K562 (cell line): ENCODE measurements around the gene NAT9. TPM values are rescaled to one million over a fixed set of nuclear protein-coding genes. Genes with fewer than 3 reads are reported as not detected.

ENCODE experiments used
- ATAC-seq: fragments of 200-7000 bp; cut with Tn5 transposase; 3 replicates; pipeline ENCODE4 v1.9.1; 2020; ENCODE audit warnings: moderate library complexity
- BruUV-seq: library from RNA; stranded (reverse); fragments of 400-500 nt; replicated peaks from 2 replicates; lab custom pipeline; 2021; lab: Mats Ljungman, UMichigan
- CTCF ChIA-PET: fragments of 300-600 bp; formaldehyde crosslinking; extraction: SDS; loops from one replicate; lab custom pipeline; 2021; ENCODE audit warnings: low intra/inter-chr PET ratio; lab: Yijun Ruan, JAX
- POLR2A ChIA-PET: fragments of 300-600, 350-650 bp; sonication (Branson Sonifier 250); formaldehyde crosslinking; extraction: SDS; loops from one replicate; lab custom pipeline; 2021; ENCODE audit warnings: antibody characterized with exemption, inconsistent platforms; lab: Yijun Ruan, JAX
- DNase-seq, 4 experiments: peaks; one replicate each; pipeline versions ENCODE4 v3.0.0 to v3.0.0-alpha.2; 2011 to 2018; ENCODE audit warnings: low spot score in 3 of 4, mixed read lengths in 3 of 4; ENCODE audit errors: extremely low read depth in 1 of 4
- FAIRE-seq: peaks from 2 replicates; lab custom pipeline; 2011; peaks lifted over from hg19 to GRCh38; lab: Jason Lieb, UNC
- H2AFZ ChIP-seq: 2 replicates; pipeline ENCODE4 v1.6.0; 2011; ENCODE audit warnings: low read depth, low read length, control low read depth, inconsistent platforms
- H3K27ac ChIP-seq: fragments of 200-600 bp; 3 replicates; pipeline ENCODE4 v1.8.0; 2011; ENCODE audit warnings: low read depth, mild to moderate bottlenecking, control low read depth, inconsistent platforms, low read length, moderate library complexity, mixed read lengths; ENCODE audit errors: extremely low read depth
- H3K27me3 ChIP-seq, 2 experiments: fragments of 300-600 bp in 1 of 2; 2 replicates in 1 of 2; 3 replicates in 1 of 2; pipeline versions ENCODE4 v1.6.0 to v1.8.0; 2011; ENCODE audit warnings: inconsistent platforms in 2 of 2, low read length in 2 of 2, mild to moderate bottlenecking in 1 of 2, mixed read lengths in 1 of 2, moderate library complexity in 1 of 2; ENCODE audit not compliant: control insufficient read depth in 2 of 2, insufficient read depth in 2 of 2
- H3K36me3 ChIP-seq: fragments of 300-600 bp; 3 replicates; pipeline ENCODE4 v1.8.0; 2011; ENCODE audit warnings: mild to moderate bottlenecking, low read length, inconsistent platforms; ENCODE audit not compliant: control insufficient read depth, insufficient read depth
- H3K4me1 ChIP-seq, 2 experiments: fragments of 200-600 bp in 1 of 2; replicated peaks in 1 of 2; 2 replicates in 1 of 2; 3 replicates in 1 of 2; pipeline versions ENCODE4 v1.5.1 to v1.8.0; 2011; ENCODE audit warnings: inconsistent platforms in 2 of 2, low read length in 2 of 2, mild to moderate bottlenecking in 1 of 2, mixed read lengths in 1 of 2, moderate library complexity in 1 of 2; ENCODE audit not compliant: control insufficient read depth in 2 of 2, insufficient read depth in 2 of 2
- H3K4me2 ChIP-seq: 2 replicates; pipeline ENCODE4 v1.6.1; 2011; ENCODE audit warnings: low read length, control low read depth, inconsistent platforms, mixed read lengths; ENCODE audit not compliant: insufficient read depth
- H3K4me3 ChIP-seq: fragments of 200-600 bp; sonication (generic), shearing (Covaris generic); 2 replicates; pipeline ENCODE4 v1.5.1; 2016; ENCODE audit warnings: control low read depth, inconsistent platforms
- H3K79me2 ChIP-seq: fragments of 200-600 bp; 3 replicates; pipeline ENCODE4 v1.8.0; 2011; ENCODE audit warnings: low read length, inconsistent platforms; ENCODE audit not compliant: control insufficient read depth, insufficient read depth
- H3K9ac ChIP-seq, 2 experiments: 2 replicates each; pipeline versions ENCODE4 v1.6.0 to v1.6.1; 2011; ENCODE audit warnings: low read depth in 2 of 2, low read length in 2 of 2, control low read depth in 1 of 2, inconsistent platforms in 1 of 2, mild to moderate bottlenecking in 1 of 2, mixed read lengths in 1 of 2; ENCODE audit not compliant: insufficient read depth in 1 of 2
- H3K9me1 ChIP-seq: one replicate; pipeline ENCODE4 v1.6.0; 2011; ENCODE audit warnings: inconsistent platforms, mild to moderate bottlenecking, low read length, moderate library complexity; ENCODE audit not compliant: control insufficient read depth, insufficient read depth
- H3K9me3 ChIP-seq: replicated peaks from 2 replicates; pipeline ENCODE4 v1.5.1; 2011; ENCODE audit warnings: low read depth, low read length, inconsistent platforms; ENCODE audit not compliant: control insufficient read depth, insufficient read depth
- H4K20me1 ChIP-seq: replicated peaks from 2 replicates; pipeline ENCODE4 v1.6.1; 2011; ENCODE audit warnings: low read length, inconsistent platforms, mixed read lengths; ENCODE audit not compliant: control insufficient read depth, insufficient read depth
- CXXC5 ChIP-seq: fragments of 250-450 bp; sonication (Bioruptor Pico); IDR thresholded peaks from 2 replicates; pipeline ENCODE4 v1.8.0; 2022; ENCODE audit warnings: inconsistent platforms, mild to moderate bottlenecking, moderate library complexity
- RAD21 ChIP-seq, 2 experiments: fragments of 250-450 bp in 1 of 2; fragments of 450-650 bp in 1 of 2; sonication (Bioruptor Pico) in 1 of 2; formaldehyde crosslinking in 1 of 2; IDR thresholded peaks in 1 of 2; conservative IDR thresholded peaks in 1 of 2; 2 replicates each; pipeline versions ENCODE4 v1.4.0 to v1.8.0; 2020 to 2022; ENCODE audit warnings: mild to moderate bottlenecking in 2 of 2, moderate library complexity in 1 of 2
- WGBS: fragments of 100-300 bp; shearing (Covaris generic); methylation state at CpG from one replicate; pipeline ENCODE4 v1.1.6; 2016; ENCODE audit warnings: low coverage, mixed read lengths; ENCODE audit not compliant: insufficient coverage; ENCODE audit errors: missing lambda C conversion rate; 5-methylcytosine and 5-hydroxymethylcytosine counted together
- in situ Hi-C: fragments of 300-500 bp; cut with MboI; formaldehyde crosslinking; loops from 4 replicates; pipeline ENCODE4 v1.15.0; 2018; ENCODE audit warnings: inconsistent platforms, mixed read lengths
- intact Hi-C: fragments of 100-400 bp; cut with micrococcal nuclease; formaldehyde crosslinking; loops from 2 replicates; pipeline ENCODE4 v1.14.2; 2022
- polyA plus RNA-seq, 8 experiments: library from polyadenylated mRNA; depleted of rRNA in 4 of 8; stranded (reverse) in 5 of 8; unstranded in 3 of 8; fragments of >200 nt; fragmentation: Nextera tagmentation in 2 of 8; fragmentation: Illumina TruSeq in 1 of 8; extraction: Ambion mirVana in 2 of 8; extraction: Trizol in 1 of 8; gene quantifications; 2 replicates each; pipeline versions ENCODE4 v1.2.1 to v1.2.3, GENCODE V29; 2011 to 2014; ENCODE audit warnings: inconsistent platforms in 1 of 8, missing spikeins in 1 of 8
- total RNA-seq, 7 experiments: library from RNA; depleted of rRNA in 6 of 7; stranded (reverse); fragments of >200 nt in 6 of 7; fragmentation: Illumina TruSeq in 2 of 7; extraction: Trizol in 2 of 7; gene quantifications; 2 replicates each; pipeline versions ENCODE4 v1.2.1 to v1.2.3, GENCODE V29; 2011 to 2021; ENCODE audit warnings: low replicate concordance in 1 of 7
- TF ChIP-seq, protein P1 (sequence below), 3 experiments: IDR thresholded peaks in 2 of 3; conservative IDR thresholded peaks in 1 of 3; 2 replicates each; pipeline ENCODE4 v1.5.1; 2011 to 2012; ENCODE audit warnings: low read length in 3 of 3, mild to moderate bottlenecking in 3 of 3, control low read depth in 2 of 3, improper control_type of control experiment in 1 of 3, inconsistent platforms in 1 of 3, low read depth in 1 of 3, mixed read lengths in 1 of 3, moderate library complexity in 1 of 3; ENCODE audit not compliant: insufficient read depth in 2 of 3

Gene NAT9
- total and polyA plus RNA-seq, 9 of the 15 experiments (the other 6 are each of a cell fraction or from before 2014, with no cell fraction given): 4.2 to 63.6 (median 40.8) TPM

DNA sequence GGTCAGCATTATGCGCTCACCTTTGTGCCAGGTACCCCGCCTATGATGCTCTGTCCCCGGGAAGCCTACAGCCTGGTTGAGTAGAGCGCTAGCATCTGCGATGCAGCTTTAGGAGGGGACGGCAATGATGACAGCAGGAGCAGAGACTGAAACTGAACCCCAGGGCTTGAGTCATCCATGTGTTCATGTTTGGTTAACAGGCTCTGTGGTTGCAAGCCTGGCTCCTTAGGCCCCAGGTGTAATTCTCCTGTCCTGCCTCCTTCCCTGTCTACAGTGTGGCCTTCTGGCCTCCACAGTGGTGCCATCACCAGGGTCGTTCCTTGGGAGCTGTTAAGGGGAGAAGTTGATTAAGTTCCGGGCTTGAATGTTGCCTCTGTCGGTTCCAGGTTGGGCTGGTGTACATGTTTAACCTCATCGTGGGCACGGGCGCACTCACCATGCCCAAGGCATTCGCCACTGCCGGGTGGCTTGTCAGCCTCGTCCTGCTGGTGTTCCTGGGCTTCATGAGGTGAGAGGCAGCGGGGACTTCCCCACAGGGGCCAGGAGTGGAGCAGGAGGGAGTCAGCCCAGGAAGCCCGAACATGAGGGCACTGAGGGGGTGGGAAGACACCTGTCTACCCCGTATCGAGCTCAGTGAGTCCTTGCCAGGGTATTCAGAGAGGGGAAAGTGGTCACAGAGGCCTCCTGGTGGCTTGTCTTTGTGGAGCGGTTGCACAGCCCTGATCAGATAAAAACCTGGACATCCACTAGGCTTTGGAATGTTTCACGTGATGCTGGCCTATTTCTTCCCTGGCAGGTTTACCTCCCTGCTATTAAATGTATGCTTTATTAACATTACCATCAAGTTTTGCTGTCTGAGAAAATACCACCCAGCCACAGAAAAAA lies 9.2 kb upstream of the NAT9 start:
- Histone ChIP-seq H3K4me1 (peaks cover 0 to 4% of the 10 kb centered on the region in 2 experiments; a peak in 2 of 5 replicates), H2AFZ (no peak overlapping the region), H3K36me3 (peaks cover 14% of the 10 kb centered on the region; the same call in 2 of the 3 replicates), H3K4me2 (no peak overlapping the region), H3K4me3 (no peak overlapping the region), H3K9ac (peak overlapping the region in 1 of 2 experiments; percentile 36; a peak in 2 of 4 replicates), H3K79me2 (no peaks in the 10 kb centered on the region), H3K27me3 (no peaks in the 10 kb centered on the region), H3K9me1 (peaks cover 2% of the 10 kb centered on the region), H4K20me1 (peaks cover 7% of the 10 kb centered on the region; the same call in 1 of the 2 replicates), H3K27ac (no peak overlapping the region), H3K9me3 (no peaks in the 10 kb centered on the region)
- in situ Hi-C loops (no loop called here), intact Hi-C loops (no loop called here)
- peak in 1 of 2 experiments; percentile 31; a peak in 2 of 4 replicates for TF ChIP-seq RAD21 (CRISPR knock-in tag; conservative IDR thresholded peaks at IDR 0.05 in 1 of 2, IDR thresholded peaks at IDR 0.05 in 1 of 2)
- TF ChIP-seq, protein P1, sequence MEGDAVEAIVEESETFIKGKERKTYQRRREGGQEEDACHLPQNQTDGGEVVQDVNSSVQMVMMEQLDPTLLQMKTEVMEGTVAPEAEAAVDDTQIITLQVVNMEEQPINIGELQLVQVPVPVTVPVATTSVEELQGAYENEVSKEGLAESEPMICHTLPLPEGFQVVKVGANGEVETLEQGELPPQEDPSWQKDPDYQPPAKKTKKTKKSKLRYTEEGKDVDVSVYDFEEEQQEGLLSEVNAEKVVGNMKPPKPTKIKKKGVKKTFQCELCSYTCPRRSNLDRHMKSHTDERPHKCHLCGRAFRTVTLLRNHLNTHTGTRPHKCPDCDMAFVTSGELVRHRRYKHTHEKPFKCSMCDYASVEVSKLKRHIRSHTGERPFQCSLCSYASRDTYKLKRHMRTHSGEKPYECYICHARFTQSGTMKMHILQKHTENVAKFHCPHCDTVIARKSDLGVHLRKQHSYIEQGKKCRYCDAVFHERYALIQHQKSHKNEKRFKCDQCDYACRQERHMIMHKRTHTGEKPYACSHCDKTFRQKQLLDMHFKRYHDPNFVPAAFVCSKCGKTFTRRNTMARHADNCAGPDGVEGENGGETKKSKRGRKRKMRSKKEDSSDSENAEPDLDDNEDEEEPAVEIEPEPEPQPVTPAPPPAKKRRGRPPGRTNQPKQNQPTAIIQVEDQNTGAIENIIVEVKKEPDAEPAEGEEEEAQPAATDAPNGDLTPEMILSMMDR (IDR thresholded peaks at IDR 0.05 in 2 of 3, conservative IDR thresholded peaks at IDR 0.05 in 1 of 3; ENCODE audit: insufficient read depth in 2 of 3, low read depth in 1 of 3, low read length in 3 of 3): peak; percentile 11 to 30 (median 20); a peak in 1 of 6 replicates
- TF ChIP-seq CXXC5 (CRISPR knock-in tag): no peak
- BruUV-seq: no TSS peak
- CTCF ChIA-PET: interaction anchor here (0.7 to 0.8 kb wide), 2 partner anchors 41 to 127 kb away, joined by 3 to 4 read pairs; no protein-coding TSS in a partner anchor
- FAIRE-seq: no peak
- POLR2A ChIA-PET: interaction anchor here (0.6 to 0.7 kb wide), 2 partner anchors 272 to 327 kb away, joined by 3 read pairs; no protein-coding TSS in a partner anchor
- 70% methylated on average over 18 of the region's 21 CpGs for WGBS
- no peak for DNase-seq
- peak; percentile 56; the same call in 1 of the 3 replicates for ATAC-seq
